K562 (cell line): Measurements from ENCODE around the gene MBOAT2. TPM values are rescaled to one million over a fixed set of nuclear protein-coding genes. Genes with fewer than 3 reads are reported as not detected.

Experiments used
- ATF1 ChIP-seq, 2 experiments: fragments of 450-650 bp in 1 of 2; IDR thresholded peaks; 2 replicates each; pipeline ENCODE4 v1.6.1; 2016; ENCODE audit warnings: missing compliant biosample characterization in 1 of 2, missing genetic modification characterization in 1 of 2
- CREM ChIP-seq: IDR thresholded peaks from 2 replicates; pipeline ENCODE4 v1.6.1; 2014; ENCODE audit warnings: antibody characterized with exemption, low read depth
- HDGF ChIP-seq: fragments of 450-650 bp; IDR thresholded peaks from 2 replicates; pipeline ENCODE4 v1.6.1; 2016
- HSF4 ChIP-seq: fragments of 250-450 bp; sonication (Bioruptor Pico); IDR thresholded peaks from 2 replicates; pipeline ENCODE4 v2.1.2; 2022; ENCODE audit warnings: mild to moderate bottlenecking, moderate library complexity, borderline replicate concordance
- MCM3 ChIP-seq: fragments of 450-650 bp; IDR thresholded peaks from 2 replicates; pipeline ENCODE4 v1.6.1; 2016
- SMAD4 ChIP-seq: fragments of 250-450 bp; sonication (Bioruptor Pico); conservative IDR thresholded peaks from 2 replicates; pipeline ENCODE4 v1.8.0; 2021; ENCODE audit warnings: inconsistent platforms, mild to moderate bottlenecking, moderate library complexity
- TRIM24 ChIP-seq, 2 experiments: fragments of 450-650 bp; IDR thresholded peaks; 2 replicates each; pipeline ENCODE4 v1.6.1; 2016
- ZNF436 ChIP-seq: fragments of 250-450, 450-650 bp; sonication (Bioruptor Pico); formaldehyde crosslinking; IDR thresholded peaks from 2 replicates; pipeline ENCODE4 v1.7.0; 2020; ENCODE audit warnings: mild to moderate bottlenecking
- polyA plus RNA-seq, 8 experiments: library from polyadenylated mRNA; depleted of rRNA in 4 of 8; stranded (reverse) in 5 of 8; unstranded in 3 of 8; fragments of >200 nt; fragmentation: Nextera tagmentation in 2 of 8; fragmentation: Illumina TruSeq in 1 of 8; extraction: Ambion mirVana in 2 of 8; extraction: Trizol in 1 of 8; gene quantifications; 2 replicates each; pipeline versions ENCODE4 v1.2.1 to v1.2.3, GENCODE V29; 2011 to 2014; ENCODE audit warnings: inconsistent platforms in 1 of 8, missing spikeins in 1 of 8
- total RNA-seq, 7 experiments: library from RNA; depleted of rRNA in 6 of 7; stranded (reverse); fragments of >200 nt in 6 of 7; fragmentation: Illumina TruSeq in 2 of 7; extraction: Trizol in 2 of 7; gene quantifications; 2 replicates each; pipeline versions ENCODE4 v1.2.1 to v1.2.3, GENCODE V29; 2011 to 2021; ENCODE audit warnings: low replicate concordance in 1 of 7
- TF ChIP-seq, protein P1 (sequence below): fragments of 450-650 bp; IDR thresholded peaks from 2 replicates; pipeline ENCODE4 v1.6.1; 2016; ENCODE audit warnings: mild to moderate bottlenecking, moderate library complexity
- TF ChIP-seq, protein P2 (sequence below): fragments of 250-450 bp; sonication (Bioruptor Pico); IDR thresholded peaks from 2 replicates; pipeline ENCODE4 v1.4.0; 2020; ENCODE audit warnings: borderline replicate concordance
- TF ChIP-seq, protein P3 (sequence below): fragments of 450-650 bp; IDR thresholded peaks from 2 replicates; pipeline ENCODE4 v1.6.1; 2016; ENCODE audit warnings: antibody characterized with exemption

The MBOAT2 gene
- total and polyA plus RNA-seq, 9 of the 15 experiments (the other 6 are each of a cell fraction or from before 2014, with no cell fraction given): 8.4 to 122 (median 27.6) TPM

DNA sequence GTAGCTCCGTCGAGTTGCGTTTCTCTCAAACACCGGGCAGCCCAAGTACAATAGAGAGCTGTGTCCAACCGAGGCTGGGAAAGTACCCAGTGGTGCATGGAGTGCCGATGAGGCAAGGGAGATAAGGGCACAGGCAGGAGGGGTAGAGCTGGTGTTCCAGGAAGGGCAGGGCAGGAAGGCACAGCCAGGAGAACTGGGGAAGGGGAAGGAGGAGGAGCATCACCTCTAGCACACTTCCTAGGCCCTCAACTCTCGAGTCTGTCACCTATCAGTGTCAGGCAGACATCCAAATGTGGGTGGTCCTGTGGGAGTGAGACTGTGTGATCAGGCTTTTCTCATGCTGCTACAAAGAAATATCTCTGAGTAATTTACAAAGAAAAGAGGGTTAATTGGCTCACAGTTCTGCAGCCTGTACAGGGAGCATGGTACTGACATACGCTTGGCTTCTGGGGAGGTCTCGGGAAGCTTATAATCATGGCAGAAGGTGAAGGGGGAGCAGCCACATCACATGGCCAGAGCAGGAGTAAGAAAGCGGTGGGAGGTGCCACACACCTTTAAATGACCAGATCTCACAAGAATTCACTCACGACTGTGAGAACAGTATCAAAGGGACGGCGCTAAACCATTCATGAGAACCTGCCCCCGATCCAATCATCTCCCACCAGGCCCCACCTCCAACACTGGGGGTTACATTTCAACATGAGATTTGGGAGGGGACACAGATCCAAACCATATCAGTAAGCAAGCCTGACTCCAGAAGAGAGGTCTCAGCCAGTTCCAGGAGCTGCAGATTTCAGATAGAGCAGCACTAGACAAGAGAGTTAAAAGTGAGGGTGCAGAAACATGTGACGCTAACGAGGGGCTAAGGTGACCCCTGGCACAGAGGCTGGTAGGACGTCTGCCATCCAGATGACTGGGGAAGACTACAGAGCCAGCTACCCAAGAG lies 75.7 kb downstream of the MBOAT2 start (continued):
- TF ChIP-seq, protein P1, sequence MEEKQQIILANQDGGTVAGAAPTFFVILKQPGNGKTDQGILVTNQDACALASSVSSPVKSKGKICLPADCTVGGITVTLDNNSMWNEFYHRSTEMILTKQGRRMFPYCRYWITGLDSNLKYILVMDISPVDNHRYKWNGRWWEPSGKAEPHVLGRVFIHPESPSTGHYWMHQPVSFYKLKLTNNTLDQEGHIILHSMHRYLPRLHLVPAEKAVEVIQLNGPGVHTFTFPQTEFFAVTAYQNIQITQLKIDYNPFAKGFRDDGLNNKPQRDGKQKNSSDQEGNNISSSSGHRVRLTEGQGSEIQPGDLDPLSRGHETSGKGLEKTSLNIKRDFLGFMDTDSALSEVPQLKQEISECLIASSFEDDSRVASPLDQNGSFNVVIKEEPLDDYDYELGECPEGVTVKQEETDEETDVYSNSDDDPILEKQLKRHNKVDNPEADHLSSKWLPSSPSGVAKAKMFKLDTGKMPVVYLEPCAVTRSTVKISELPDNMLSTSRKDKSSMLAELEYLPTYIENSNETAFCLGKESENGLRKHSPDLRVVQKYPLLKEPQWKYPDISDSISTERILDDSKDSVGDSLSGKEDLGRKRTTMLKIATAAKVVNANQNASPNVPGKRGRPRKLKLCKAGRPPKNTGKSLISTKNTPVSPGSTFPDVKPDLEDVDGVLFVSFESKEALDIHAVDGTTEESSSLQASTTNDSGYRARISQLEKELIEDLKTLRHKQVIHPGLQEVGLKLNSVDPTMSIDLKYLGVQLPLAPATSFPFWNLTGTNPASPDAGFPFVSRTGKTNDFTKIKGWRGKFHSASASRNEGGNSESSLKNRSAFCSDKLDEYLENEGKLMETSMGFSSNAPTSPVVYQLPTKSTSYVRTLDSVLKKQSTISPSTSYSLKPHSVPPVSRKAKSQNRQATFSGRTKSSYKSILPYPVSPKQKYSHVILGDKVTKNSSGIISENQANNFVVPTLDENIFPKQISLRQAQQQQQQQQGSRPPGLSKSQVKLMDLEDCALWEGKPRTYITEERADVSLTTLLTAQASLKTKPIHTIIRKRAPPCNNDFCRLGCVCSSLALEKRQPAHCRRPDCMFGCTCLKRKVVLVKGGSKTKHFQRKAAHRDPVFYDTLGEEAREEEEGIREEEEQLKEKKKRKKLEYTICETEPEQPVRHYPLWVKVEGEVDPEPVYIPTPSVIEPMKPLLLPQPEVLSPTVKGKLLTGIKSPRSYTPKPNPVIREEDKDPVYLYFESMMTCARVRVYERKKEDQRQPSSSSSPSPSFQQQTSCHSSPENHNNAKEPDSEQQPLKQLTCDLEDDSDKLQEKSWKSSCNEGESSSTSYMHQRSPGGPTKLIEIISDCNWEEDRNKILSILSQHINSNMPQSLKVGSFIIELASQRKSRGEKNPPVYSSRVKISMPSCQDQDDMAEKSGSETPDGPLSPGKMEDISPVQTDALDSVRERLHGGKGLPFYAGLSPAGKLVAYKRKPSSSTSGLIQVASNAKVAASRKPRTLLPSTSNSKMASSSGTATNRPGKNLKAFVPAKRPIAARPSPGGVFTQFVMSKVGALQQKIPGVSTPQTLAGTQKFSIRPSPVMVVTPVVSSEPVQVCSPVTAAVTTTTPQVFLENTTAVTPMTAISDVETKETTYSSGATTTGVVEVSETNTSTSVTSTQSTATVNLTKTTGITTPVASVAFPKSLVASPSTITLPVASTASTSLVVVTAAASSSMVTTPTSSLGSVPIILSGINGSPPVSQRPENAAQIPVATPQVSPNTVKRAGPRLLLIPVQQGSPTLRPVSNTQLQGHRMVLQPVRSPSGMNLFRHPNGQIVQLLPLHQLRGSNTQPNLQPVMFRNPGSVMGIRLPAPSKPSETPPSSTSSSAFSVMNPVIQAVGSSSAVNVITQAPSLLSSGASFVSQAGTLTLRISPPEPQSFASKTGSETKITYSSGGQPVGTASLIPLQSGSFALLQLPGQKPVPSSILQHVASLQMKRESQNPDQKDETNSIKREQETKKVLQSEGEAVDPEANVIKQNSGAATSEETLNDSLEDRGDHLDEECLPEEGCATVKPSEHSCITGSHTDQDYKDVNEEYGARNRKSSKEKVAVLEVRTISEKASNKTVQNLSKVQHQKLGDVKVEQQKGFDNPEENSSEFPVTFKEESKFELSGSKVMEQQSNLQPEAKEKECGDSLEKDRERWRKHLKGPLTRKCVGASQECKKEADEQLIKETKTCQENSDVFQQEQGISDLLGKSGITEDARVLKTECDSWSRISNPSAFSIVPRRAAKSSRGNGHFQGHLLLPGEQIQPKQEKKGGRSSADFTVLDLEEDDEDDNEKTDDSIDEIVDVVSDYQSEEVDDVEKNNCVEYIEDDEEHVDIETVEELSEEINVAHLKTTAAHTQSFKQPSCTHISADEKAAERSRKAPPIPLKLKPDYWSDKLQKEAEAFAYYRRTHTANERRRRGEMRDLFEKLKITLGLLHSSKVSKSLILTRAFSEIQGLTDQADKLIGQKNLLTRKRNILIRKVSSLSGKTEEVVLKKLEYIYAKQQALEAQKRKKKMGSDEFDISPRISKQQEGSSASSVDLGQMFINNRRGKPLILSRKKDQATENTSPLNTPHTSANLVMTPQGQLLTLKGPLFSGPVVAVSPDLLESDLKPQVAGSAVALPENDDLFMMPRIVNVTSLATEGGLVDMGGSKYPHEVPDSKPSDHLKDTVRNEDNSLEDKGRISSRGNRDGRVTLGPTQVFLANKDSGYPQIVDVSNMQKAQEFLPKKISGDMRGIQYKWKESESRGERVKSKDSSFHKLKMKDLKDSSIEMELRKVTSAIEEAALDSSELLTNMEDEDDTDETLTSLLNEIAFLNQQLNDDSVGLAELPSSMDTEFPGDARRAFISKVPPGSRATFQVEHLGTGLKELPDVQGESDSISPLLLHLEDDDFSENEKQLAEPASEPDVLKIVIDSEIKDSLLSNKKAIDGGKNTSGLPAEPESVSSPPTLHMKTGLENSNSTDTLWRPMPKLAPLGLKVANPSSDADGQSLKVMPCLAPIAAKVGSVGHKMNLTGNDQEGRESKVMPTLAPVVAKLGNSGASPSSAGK: peak; percentile 63
- TF ChIP-seq, protein P2, sequence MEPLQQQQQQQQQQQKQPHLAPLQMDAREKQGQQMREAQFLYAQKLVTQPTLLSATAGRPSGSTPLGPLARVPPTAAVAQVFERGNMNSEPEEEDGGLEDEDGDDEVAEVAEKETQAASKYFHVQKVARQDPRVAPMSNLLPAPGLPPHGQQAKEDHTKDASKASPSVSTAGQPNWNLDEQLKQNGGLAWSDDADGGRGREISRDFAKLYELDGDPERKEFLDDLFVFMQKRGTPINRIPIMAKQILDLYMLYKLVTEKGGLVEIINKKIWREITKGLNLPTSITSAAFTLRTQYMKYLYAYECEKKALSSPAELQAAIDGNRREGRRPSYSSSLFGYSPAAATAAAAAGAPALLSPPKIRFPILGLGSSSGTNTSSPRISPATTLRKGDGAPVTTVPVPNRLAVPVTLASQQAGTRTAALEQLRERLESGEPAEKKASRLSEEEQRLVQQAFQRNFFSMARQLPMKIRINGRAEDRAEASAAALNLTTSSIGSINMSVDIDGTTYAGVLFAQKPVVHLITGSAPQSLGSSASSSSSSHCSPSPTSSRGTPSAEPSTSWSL (CRISPR knock-in tag): no peak
- TF ChIP-seq ATF1 (CRISPR knock-in tag; IDR thresholded peaks at IDR 0.05) (no peak), ATF1 (tag; IDR thresholded peaks at IDR 0.05) (0 out of 2 replicates have a peak, but pooled peaks have one; percentile 24), MCM3 (no peak), TRIM24 (IDR thresholded peaks at IDR 0.05) (peak in 1 of 2 experiments; percentile 27; a peak in 1 of 4 replicates), ZNF436 (CRISPR knock-in tag) (no peak), SMAD4 (no peak), CREM (0 out of 2 replicates have a peak, but pooled peaks have one; percentile 29), HSF4 (CRISPR knock-in tag) (peak; percentile 31; the same call in 1 of the 2 replicates), HDGF (0 out of 2 replicates have a peak, but pooled peaks have one; percentile 13)
- TF ChIP-seq, protein P3, sequence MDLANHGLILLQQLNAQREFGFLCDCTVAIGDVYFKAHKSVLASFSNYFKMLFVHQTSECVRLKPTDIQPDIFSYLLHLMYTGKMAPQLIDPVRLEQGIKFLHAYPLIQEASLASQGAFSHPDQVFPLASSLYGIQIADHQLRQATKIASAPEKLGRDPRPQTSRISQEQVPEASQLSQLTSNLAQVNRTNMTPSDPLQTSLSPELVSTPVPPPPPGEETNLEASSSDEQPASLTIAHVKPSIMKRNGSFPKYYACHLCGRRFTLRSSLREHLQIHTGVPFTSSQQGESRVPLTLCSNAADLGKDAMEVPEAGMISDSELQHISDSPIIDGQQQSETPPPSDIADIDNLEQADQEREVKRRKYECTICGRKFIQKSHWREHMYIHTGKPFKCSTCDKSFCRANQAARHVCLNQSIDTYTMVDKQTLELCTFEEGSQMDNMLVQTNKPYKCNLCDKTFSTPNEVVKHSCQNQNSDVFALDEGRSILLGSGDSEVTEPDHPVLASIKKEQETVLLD: peak; percentile 72
